Stimulated activated CD4-positive, alpha-beta T cell treated with anti-CD3 and anti-CD28 coated beads, Interleukin-2, amount 100 ng/mL, for 24 hours (primary cell): Measurements from ENCODE around the gene RGS6.
A peak's percentile ranks its signal among the peaks of the same experiment; 100 is the strongest.
"Not testable (repeated sequence)": the region's sequence is repeated elsewhere in the genome, so short reads cannot be mapped to it uniquely, and the experiment has no call there.

Source experiments
- DNase-seq, 2 donors: peaks; one replicate each; pipeline ENCODE4 v3.0.0-alpha.2; 2020

The RGS6 gene

DNA sequence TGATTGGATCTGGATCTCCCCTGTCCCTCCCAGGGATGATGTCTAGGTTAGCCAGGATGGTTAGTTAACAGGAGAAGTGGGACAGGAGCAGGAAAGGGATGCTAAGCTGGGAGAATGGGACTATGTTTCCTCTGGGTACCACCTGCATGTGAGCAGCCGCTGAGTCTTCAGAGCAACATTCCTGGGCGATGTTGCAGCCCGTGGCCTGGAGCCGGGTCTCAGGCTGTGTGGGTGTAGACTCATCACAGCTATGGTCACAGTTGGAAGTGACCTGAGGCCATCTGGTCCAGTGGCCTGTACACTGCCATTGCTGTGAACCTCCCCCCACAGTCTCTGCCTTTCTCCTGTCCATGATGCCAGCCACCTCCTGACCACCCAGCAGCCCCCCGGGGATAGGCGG, 539.1 kb downstream of the RGS6 start:
- no peak for DNase-seq

DNA sequence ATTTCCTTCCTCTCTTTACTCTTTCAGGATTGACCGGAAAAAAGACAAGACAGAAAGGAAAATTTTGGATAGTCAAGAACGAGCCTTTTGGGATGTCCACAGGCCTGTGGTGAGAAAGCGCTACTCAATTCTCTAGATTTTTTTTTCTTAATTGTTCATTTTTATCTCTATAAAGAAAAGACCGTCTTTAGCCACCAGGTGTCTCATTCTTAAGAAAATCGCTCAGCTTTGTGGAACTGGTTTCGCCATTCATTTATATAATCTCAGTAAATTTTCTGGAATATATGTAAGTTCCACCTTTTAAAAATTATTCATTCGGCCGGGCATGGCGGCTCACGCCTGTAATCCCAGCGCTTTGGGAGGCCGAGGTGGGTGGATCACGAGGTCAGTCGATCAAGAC, 540.6 kb downstream of the RGS6 start:
- DNase-seq: no peak

DNA sequence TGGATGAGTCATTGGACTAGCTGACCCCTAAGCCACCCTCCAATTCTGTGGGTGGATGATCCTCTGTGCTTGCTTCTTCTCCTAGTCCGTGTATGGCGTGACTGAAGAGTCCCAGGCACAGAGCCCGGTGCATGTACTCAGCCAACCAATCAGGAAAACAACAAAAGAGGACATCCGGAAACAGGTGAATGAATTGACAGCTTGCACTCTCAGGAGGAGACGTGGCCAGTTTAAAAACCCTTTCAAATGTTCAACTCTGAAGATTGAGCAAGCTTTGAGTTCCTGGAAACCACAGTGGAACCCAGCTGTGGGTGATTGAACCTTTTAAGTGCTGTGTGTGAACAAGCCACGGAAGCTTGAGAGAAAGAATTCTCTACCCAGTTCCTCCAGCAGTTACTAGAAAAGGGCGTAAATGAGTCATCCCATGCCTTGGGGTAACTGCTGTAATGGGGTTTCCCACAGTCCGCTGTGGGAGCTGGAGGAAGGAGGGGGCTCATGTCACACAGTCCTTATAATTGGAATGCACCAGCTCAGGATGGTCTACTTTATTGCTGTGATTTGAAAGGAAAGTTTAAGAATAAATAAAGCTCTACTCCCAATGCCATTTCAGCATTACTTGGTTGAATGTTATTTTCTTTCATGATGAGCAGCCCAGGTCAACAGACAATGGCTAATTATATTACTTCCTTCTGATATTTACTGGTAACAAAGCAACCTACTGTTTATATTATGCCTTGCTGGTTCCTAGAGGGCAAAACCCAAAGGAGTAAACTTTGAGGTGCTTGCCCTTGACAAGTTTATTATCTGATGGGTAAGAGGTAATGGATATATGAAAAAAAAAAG, 544.6 kb downstream of the RGS6 start:
- peak; percentile 51 for DNase-seq

DNA sequence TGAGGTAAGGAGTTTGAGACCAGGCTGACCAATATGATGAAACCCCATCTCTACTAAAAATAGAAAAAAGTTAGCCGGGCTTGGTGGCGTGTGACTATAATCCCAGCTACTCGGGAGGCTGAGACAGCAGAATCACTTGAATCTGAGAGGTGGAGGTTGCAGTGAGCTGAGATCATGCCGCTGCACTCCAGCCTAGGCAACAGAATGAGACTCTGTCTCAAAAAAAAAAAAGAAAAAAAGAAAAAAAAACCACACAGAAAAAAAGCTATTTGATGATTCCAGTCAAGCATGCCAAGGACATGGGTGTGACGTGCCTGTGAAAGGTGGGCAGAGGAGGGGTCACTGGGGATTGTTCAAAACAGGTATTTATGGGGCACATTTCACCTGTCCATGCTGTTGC, 545.3 kb downstream of the RGS6 start:
- DNase-seq: not testable (repeated sequence)

DNA sequence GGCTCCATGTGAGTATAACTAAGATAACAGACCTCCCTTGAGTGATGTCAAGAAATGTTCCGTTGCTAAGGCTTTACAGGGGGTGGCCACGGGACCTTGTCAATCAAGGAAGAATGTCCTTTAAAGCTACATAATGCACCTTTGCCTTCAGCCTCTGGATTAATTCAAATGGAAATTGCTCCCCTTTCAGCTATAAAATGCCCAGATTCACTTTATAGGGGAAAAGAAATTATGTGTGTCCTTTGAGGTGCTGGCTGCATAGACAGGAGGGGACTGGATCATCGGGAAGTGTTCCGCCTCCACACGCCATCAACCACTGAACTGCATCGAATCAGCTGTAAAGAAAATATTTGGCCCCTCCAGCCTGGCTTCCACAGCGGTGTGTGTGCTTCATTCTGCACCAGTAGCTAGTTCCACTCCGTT, 546.3 kb downstream of the RGS6 start:
- DNase-seq: no peak

DNA sequence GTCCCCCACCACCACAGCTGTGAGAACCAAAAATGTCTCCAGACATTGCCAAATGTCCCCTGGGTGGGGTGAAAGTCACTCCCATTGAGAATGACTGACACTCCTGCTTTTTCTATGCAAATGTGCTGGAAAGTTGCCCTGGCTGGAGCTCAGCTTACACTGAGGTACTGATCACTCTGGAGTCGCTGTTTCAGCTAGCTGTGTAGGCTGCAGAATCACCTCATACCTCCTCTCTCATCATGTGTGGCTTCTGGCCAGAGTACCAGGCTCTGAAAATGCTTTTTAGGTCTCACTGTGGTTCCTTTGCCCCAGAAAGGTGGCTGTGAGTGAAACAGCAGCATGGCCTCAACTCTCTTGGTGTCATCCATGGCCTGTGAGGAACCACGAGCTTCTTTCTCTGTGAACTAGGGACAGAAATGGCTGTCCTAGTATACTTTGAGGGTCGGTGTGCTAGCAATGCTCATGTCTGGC, 547.3 kb downstream of the RGS6 start:
- DNase-seq: no peak

DNA sequence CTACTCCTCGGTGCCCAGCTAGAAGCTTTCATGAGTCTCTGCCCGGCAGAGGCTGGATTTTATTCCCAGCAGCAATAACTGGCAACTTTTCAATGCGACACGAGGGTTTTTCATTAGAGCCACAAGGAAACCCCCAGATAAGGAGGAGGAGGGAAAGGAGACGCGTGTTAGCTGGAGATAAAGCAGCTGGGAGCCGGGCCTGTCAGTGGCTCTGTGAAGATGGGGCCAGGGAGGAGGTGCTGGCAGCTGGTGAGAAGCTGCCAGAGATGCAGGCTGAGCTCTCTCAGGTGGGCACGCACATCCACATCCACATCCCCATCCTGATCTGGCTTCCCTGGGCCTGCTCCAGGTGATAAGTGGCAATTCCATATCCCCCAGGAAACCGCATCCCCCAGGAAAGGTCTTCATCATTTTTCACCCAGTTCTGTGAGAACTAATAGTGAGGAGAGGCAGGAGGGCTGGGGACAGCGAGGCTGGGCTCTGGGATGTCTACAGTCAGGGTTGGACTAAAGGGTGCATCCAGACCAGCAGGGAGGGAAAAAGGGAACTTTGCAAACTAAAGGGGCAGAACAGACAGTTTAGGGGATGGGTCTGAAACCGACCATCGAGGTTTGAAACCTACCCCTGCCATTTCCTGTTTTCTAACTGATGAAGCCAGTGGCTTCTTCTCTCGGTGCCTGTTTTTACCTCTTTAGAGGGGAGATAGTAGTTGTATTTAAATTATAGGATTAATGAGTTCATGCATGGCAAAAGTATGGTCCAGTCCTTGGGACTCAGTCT, 548.4 kb downstream of the RGS6 start:
- DNase-seq: no peak

DNA sequence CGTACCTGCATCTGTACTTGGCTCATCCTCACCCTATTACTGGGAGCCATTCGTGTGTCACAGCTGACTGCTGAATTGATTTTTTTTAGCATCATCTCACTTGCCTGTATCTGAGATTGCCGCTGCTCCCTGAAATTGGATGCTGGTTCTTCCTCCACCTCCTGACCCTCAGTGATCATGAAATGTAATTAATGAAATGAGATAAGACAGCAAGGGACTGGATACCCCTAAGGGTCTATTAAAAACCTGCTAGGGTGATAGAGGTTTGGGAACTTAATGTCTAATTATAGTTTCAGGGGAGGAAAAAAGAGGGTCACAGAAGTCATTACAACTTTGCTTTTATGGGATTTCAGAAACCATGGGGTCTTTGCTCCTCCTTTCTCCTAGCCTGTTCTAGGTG, 551.1 kb downstream of the RGS6 start:
- no peak for DNase-seq

DNA sequence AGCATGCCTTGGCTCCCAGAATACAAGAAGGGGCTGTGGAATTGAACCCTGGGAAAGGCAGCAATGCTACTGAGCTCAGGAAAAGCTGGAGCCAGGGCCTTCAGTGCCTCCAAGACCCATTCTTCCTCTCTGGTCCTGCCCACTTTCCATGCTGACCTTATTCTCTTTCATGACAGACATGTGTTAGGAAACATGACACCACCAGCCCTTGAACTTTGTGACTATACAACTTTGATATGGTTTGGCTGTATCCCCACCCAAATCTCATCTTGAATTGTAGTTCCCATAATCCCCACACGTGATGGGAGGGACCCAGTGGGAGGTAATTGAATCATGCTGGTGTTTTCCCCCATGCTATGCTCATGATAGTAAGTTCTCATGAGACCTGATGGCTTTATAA, 553.5 kb downstream of the RGS6 start:
- no peak for DNase-seq

DNA sequence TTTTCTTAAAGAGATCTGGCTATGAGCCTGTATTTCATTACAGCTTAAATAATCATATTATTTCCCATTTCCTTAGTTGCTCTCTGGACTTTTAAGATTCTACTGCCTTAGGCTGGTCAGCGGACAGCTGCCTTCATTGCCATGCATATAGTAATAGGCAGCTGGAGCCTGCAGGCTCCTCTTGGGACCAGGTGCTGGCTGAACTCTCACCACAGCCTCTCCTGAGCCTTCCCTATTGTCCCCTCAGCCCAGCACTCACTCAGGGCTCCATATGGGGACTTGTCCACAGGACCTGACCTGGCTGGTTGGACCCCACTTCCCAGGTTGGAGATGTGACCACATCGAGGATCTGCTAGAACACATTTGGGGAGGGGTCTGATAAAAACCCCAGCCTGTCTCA, 556.3 kb downstream of the RGS6 start:
- no peak for DNase-seq

DNA sequence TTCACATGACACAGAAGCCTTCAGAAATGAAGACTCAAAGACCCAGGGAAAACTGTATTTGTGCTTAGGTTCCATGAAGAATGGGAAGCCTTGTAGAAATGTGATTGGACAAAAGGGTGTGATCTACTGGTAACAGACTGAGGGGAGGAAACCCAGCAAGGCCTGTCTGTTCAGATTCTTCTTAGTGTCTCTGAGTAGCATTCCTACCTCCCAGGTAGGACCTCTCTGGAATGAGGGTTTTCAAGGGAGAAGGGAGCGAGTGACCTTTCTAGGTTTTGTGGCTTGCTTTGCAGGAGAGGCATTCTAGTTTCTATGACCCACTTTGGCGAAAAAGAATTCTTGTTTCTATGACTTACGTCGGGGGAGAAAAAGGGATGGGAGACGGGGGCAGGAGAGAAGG, 560.0 kb downstream of the RGS6 start:
- no peak for DNase-seq

DNA sequence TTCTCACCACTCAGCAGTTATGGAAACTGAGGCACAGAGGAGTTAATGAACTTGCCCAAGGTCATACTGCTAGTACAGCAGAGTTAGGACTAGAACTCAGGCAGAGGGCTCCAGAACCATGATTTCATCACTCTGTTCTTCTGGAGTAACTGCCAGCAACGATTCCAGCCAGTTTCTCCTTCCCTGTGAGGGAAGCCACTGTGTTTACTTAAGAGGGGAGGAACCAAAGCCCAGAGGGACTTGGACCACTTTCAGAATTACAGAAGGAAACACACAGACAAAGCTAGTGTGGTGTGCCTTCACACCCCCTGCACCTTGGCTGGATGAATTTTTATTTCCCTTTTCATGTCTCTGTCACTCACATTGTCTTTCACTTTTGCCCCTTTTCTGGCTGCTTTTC, 563.4 kb downstream of the RGS6 start:
- DNase-seq: no peak

DNA sequence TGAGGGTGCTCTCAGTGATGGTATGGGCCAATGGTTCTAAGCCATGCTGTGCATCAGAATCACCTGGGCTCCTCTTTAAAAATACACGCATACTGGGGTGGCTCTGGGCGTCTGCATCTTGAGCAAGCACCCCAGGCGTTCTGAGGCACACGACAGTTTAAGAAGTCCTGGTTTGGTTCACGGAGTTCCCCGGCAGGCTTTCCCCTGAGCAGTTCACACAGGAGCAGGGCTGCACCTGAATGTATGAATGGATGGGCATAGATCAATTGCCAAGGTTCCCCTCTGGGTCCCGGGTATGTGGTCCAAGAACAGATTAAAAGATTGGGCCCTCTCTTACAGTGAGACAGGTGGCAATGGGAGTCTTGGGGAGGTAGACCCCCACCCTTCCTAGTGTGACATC, 566.4 kb downstream of the RGS6 start:
- no peak for DNase-seq

DNA sequence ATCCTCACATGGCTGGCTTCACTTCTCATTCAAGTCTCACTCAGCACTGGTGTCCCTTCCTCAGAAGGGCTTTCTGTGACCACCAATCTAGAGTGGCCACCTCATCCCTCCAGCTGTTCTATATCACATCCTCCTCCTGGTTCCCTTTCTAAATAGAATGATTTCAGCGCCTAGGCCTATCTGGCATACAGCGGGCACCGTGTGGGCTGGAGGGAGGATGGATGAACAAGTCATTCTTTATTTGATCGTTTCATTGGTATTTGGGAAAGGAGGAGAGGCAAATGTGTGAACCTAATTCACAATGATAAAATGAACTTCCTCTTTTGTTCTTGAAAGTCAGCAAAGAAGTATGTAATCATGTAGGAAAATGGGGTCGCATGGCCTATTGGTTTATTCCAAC, 567.5 kb downstream of the RGS6 start:
- DNase-seq: no peak

DNA sequence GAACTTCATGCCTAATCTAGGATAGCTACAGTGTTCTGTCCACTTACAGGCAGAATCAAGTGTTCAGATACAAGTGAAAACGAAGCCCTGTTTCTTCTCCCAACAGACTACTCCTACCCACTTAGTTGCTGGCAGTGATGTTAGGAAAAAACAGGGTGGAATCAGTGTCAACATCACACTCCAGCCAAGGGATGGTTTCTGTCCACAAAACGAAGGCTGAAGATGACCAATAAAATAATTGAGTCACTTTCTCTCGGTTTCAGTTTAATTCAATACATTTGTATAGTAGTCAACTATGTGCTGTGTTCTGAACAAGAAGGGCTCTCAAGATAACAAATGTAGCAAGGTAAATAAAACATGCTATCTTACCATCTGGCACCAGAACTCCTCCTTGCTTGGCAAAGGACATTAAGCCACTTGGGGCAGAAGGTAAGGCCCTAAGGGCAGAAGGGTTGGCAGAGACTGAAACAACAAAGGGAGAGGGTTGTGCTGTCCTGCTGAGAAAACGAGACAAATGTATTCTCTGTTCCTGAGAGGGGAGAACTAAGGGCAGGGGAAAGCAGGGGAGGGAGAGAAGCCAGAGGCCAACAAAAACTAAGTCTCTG, 568.1 kb downstream of the RGS6 start:
- no peak for DNase-seq

DNA sequence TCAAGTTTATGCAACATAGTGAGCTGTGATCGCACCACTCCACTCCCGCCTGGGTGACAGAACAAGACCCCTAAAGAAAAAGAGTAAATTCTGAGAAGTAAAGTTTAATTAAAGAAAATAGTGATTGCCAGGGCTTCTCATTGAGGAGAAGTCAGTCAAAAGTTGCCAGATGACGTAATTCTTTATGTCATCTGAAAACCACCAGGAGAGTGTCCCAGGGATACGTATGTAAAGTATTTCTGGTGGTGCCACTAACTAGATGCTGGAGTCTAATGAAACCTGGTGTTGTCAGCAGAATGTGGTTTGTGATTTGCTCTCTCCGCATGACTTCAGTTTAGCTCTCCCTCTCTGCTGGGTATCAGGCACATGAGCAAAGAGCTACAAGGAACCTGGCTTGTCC, 569.2 kb downstream of the RGS6 start:
- no peak for DNase-seq

DNA sequence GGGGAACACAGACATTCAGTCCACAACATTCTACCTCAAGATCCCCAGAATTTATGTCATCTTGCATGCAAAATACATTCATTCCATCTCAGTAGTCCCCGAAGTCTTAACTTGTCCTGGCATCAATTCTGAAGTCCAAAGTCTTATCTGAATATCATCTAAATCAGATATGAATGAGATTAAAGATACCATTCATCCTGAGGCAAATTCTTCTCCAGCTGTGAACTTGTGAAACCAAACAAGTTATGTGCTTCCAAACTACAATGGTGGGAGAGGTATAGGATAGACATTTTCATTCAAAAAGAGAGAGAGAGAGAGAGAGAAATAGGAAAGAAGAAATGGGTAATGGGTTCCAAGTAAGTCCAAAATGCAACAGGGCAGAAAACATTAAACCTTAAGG, 571.0 kb downstream of the RGS6 start:
- DNase-seq: no peak

DNA sequence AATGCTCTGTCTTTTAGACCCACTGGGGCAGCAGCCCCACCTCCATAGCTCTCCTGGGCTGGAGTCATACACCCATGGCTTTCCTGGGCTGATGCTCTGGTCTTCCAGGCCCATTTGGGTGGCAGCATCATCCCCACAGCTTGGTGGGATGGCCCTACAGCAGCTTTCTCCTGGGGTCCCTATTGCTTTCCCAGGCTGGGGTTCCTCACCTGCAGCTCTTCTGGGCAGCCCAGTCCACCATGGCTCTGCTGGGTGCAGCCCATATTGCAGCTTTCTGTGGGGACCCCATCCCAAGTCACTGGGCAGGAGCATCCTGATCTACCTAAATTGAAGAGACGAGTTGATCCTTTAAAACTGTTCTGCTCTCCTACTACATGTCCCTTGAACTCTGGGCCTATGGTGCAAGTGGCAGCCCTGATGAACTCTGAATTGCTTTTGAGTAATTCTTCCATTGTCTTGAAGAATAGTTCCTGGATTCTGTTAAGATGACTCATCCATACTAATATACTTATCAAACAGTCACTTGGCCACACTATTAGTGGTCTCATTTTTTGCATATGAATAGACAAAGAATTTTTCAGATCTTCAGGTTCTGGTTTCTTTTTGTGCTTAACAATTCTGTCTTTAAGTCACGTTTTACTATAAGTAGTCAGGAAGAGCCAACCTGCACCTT, 571.6 kb downstream of the RGS6 start:
- DNase-seq: no peak

DNA sequence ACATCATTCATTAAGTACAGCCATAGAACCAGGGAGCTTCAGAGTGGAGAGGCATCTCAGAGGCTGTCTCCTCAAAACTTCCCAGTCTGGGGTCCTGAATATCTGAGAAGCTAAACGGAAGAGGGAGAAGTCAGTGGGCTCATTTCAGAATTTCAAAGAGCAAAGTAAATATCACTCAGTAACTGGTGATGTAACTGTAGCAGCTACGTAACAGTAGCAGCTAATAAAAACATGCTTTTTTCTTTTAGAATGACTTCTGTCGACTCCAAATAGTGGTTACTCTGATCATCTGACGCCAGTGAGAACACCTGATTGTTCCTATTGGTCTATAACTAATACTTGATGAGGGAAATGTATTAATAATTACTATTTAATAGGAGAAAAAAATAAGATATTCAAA, 578.3 kb downstream of the RGS6 start:
- no peak for DNase-seq

DNA sequence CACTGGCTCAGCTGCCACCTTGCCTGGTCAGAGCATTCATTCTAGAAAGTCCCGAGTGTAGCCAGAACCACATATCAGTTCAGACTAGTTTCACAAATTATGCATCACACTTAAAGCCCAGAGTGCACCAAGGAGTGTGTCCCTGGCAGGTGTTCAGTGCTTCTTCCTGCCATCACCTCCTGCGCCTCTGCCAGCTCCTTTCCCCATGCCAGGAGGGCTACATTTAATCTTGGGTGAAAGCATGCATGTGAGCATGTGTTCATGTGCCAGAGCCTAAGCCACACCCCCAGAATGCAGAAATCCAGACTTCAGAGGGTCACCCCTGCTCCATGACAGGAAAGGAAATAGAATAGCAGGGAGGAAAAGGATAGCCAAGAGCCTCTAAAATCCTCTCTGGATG, 580.1 kb downstream of the RGS6 start:
- no peak for DNase-seq

DNA sequence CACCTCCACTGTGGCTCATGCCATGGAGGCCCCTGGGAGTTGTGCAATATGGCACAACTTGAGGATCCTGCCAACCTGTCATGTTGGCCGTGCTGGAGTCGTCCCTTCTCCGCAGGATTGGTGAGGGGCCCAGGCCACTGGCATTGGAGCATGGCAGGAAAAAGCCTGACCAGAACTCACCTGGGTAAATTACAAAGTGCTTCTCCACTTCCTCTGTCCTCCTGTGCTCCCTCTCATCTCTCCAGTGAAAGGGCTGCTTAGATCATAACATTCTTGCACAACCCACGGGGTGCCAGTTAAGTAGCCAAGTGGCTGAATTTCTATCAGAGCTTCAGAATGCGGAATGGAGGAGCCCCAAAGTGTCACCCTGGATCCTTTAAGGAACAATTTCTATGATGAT, 580.7 kb downstream of the RGS6 start:
- no peak for DNase-seq

DNA sequence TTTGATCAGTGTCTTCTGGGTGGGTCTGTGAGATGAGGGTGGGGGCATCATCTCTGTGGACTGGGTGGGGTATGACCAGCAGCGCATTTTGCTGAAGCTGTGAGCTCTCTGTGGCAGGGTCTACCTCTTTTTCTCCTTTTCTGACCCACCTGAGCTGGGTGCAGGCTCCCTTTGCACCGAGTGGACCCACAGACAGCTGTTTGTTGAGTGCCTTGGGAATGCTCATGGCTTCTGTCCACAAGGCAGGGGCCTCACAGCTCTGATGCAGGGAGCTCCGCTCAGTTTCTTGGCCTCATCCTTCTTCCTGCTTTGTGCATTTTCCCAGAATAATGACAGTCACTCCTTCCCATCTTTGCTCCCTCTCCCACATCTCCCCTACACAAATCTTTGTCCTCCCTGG, 581.1 kb downstream of the RGS6 start:
- no peak for DNase-seq

DNA sequence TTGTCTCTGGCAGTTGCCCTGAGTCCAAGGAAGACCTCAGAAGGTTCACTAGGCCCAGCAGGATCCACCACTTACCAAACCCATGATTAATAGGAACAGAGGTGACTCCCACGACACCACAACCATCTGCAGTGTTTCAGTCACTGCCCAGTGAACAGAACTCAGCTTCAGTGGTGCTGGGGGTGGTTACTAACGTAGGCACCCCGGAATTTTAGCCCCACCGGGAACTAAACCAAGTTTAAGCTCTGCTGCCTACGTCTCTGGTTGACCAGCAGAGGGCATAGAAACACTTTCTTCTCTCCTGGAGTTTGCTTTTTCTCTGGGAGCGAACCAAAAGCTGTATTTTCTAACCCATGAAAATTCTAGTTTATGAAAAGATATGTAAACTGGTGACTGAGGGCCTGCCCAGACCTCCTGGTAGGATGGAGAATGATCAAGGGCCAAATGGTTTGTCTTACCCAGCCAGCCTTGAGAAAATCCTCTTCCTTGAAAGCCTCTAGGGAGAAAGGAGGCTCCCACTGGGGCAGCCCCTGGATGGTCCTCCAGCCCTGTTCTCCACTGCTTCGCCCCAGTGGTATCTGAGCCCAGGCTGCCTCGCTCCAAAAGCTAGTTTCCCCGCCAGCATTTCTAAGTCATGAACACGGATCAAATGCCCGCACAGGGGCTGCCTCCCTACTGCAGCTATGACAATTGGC, 581.9 kb downstream of the RGS6 start:
- DNase-seq: no peak
